B cell (primary cell): Measurements from ENCODE around the gene GATAD2A. TPM values are rescaled to one million over a fixed set of nuclear protein-coding genes. Genes with fewer than 3 reads are reported as not detected.

Source experiments
- ATAC-seq: fragments of 200-7000 bp; cut with Tn5 transposase; one replicate; pipeline ENCODE4 v1.10.0; 2021; ENCODE audit warnings: low read depth, mild to moderate bottlenecking, moderate number of reproducible peaks, moderate library complexity
- CTCF ChIA-PET: fragments of 350-600 bp; sonication (Branson Sonifier 250); formaldehyde crosslinking; loops from one replicate; lab custom pipeline; 2021; ENCODE audit warnings: antibody characterized with exemption, inconsistent platforms; lab: Charles Lee
- POLR2A ChIA-PET: fragments of 350-600 bp; sonication (Branson Sonifier 250); formaldehyde crosslinking; loops from one replicate; lab custom pipeline; 2021; ENCODE audit warnings: antibody characterized with exemption; lab: Charles Lee
- DNase-seq: peaks from one replicate; pipeline ENCODE4 v3.0.0; 2013
- H2AFZ ChIP-seq: 2 replicates; pipeline ENCODE4 v1.6.1; 2012; ENCODE audit warnings: mild to moderate bottlenecking, low read depth, low read length; ENCODE audit not compliant: insufficient read depth, poor library complexity, severe bottlenecking
- H3K27ac ChIP-seq, 2 donors: 1 replicate in 1 of 2; 2 replicates in 1 of 2; pipeline ENCODE4 v1.5.1; 2012 to 2013; ENCODE audit warnings: low read length in 2 of 2, mild to moderate bottlenecking in 2 of 2, moderate library complexity in 1 of 2
- H3K27me3 ChIP-seq, 4 experiments: fragments of 200-600 bp in 1 of 4; sonication (generic) in 1 of 4; replicated peaks in 1 of 4; 1 replicate in 2 of 4; 2 replicates in 2 of 4; pipeline versions ENCODE4 v1.6.1 to v1.7.0; 2013 to 2016; ENCODE audit warnings: low read length in 3 of 4, mild to moderate bottlenecking in 2 of 4, mixed read lengths in 1 of 4, moderate library complexity in 1 of 4; ENCODE audit not compliant: insufficient read depth in 4 of 4, control insufficient read depth in 3 of 4; ENCODE audit errors: control extremely low read depth in 1 of 4
- H3K36me3 ChIP-seq, 2 experiments: replicated peaks in 1 of 2; 1 replicate in 1 of 2; 2 replicates in 1 of 2; pipeline versions ENCODE4 v1.6.1 to v1.7.1; 2013; ENCODE audit warnings: low read length in 1 of 2; ENCODE audit not compliant: insufficient read depth in 2 of 2, control insufficient read depth in 1 of 2; ENCODE audit errors: control extremely low read depth in 1 of 2, extremely low read depth in 1 of 2
- H3K4me1 ChIP-seq, 2 donors: fragments of 200-600 bp in 1 of 2; sonication (generic) in 1 of 2; 1 replicate in 1 of 2; 2 replicates in 1 of 2; pipeline versions ENCODE4 v1.5.1 to v1.6.1; 2013 to 2017; ENCODE audit warnings: low read length in 2 of 2; ENCODE audit not compliant: control insufficient read depth in 2 of 2, insufficient read depth in 2 of 2
- H3K4me2 ChIP-seq: replicated peaks from 2 replicates; pipeline ENCODE3; 2012; ENCODE audit warnings: mild to moderate bottlenecking, low read depth, low read length; ENCODE audit not compliant: poor library complexity, severe bottlenecking
- H3K4me3 ChIP-seq, 5 experiments: fragments of 200-600 bp in 1 of 5; sonication (generic) in 1 of 5; 1 replicate in 3 of 5; 2 replicates in 2 of 5; pipeline versions ENCODE4 v1.5.1 to v1.7.0; 2011 to 2016; ENCODE audit warnings: low read length in 4 of 5, mild to moderate bottlenecking in 4 of 5, low read depth in 2 of 5, control low read depth in 1 of 5, moderate library complexity in 1 of 5; ENCODE audit not compliant: insufficient read depth in 1 of 5; ENCODE audit errors: control extremely low read depth in 1 of 5, extremely low read depth in 1 of 5
- H3K79me2 ChIP-seq: fragments of 200-600 bp; sonication (generic); one replicate; pipeline ENCODE4 v1.6.0; 2016; ENCODE audit warnings: low read length; ENCODE audit not compliant: control insufficient read depth, insufficient read depth
- H3K9ac ChIP-seq: fragments of 200-600 bp; sonication (generic); 2 replicates; pipeline ENCODE4 v1.6.1; 2017; ENCODE audit warnings: mild to moderate bottlenecking, low read length, moderate library complexity
- H3K9me3 ChIP-seq, 3 donors: one replicate each; pipeline versions ENCODE4 v1.6.1 to v1.7.1; 2013; ENCODE audit warnings: low read length in 2 of 3; ENCODE audit not compliant: control insufficient read depth in 2 of 3, insufficient read depth in 1 of 3; ENCODE audit errors: control extremely low read depth in 1 of 3
- H4K20me1 ChIP-seq: 2 replicates; pipeline ENCODE4 v1.6.0; 2012; ENCODE audit warnings: mild to moderate bottlenecking, low read length; ENCODE audit not compliant: insufficient read depth, control insufficient read depth, poor library complexity, severe bottlenecking
- H3K27ac Mint-ChIP-seq: one replicate; pipeline ENCODE4 v1.8.0; 2021; ENCODE audit warnings: mixed read lengths
- H3K27me3 Mint-ChIP-seq: one replicate; pipeline ENCODE4 v1.8.0; 2021; ENCODE audit warnings: mixed read lengths
- H3K4me1 Mint-ChIP-seq: one replicate; pipeline ENCODE4 v1.8.0; 2021; ENCODE audit warnings: mixed read lengths
- H3K4me3 Mint-ChIP-seq: one replicate; pipeline ENCODE4 v1.8.0; 2021; ENCODE audit warnings: mixed read lengths
- H3K9me3 Mint-ChIP-seq: one replicate; pipeline ENCODE4 v1.8.0; 2022; ENCODE audit warnings: mixed read lengths; ENCODE audit not compliant: insufficient read depth
- EZH2 ChIP-seq: IDR thresholded peaks from 2 replicates; pipeline ENCODE4 v1.6.1; 2012; ENCODE audit warnings: borderline replicate concordance, low read depth, mild to moderate bottlenecking, moderate library complexity, low read length; ENCODE audit not compliant: insufficient read depth, poor library complexity, severe bottlenecking
- WGBS: methylation state at CpG from one replicate; pipeline ENCODE4 v1.1.5; 2013; ENCODE audit warnings: missing lambda C conversion rate; ENCODE audit not compliant: insufficient coverage; 5-methylcytosine and 5-hydroxymethylcytosine counted together
- intact Hi-C: fragments of 100-400 bp; cut with micrococcal nuclease; formaldehyde crosslinking; loops from one replicate; pipeline ENCODE4 v1.10.0; 2022
- polyA plus RNA-seq: library from polyadenylated mRNA; depleted of rRNA; stranded (reverse); fragments of >200 nt; gene quantifications from 2 replicates; pipeline ENCODE4 v1.2.3, GENCODE V29; 2012
- total RNA-seq, 2 donors: library from RNA; stranded (reverse); fragments of 120-200 nt in 1 of 2; gene quantifications; 1 replicate in 1 of 2; 2 replicates in 1 of 2; pipeline versions ENCODE4 v1.2.3 to v1.2.4, GENCODE V29; 2013 to 2022
- TF ChIP-seq, protein P1 (sequence below): fragments of 200-600 bp; IDR thresholded peaks from one replicate; pipeline ENCODE4 v1.8.0; 2022; ENCODE audit warnings: antibody characterized with exemption, mild to moderate bottlenecking

The GATAD2A gene
- total and polyA plus RNA-seq, 2 donors (not counting 1 experiment from before 2014, with no cell fraction given) = 28.8 to 76.3 TPM

DNA sequence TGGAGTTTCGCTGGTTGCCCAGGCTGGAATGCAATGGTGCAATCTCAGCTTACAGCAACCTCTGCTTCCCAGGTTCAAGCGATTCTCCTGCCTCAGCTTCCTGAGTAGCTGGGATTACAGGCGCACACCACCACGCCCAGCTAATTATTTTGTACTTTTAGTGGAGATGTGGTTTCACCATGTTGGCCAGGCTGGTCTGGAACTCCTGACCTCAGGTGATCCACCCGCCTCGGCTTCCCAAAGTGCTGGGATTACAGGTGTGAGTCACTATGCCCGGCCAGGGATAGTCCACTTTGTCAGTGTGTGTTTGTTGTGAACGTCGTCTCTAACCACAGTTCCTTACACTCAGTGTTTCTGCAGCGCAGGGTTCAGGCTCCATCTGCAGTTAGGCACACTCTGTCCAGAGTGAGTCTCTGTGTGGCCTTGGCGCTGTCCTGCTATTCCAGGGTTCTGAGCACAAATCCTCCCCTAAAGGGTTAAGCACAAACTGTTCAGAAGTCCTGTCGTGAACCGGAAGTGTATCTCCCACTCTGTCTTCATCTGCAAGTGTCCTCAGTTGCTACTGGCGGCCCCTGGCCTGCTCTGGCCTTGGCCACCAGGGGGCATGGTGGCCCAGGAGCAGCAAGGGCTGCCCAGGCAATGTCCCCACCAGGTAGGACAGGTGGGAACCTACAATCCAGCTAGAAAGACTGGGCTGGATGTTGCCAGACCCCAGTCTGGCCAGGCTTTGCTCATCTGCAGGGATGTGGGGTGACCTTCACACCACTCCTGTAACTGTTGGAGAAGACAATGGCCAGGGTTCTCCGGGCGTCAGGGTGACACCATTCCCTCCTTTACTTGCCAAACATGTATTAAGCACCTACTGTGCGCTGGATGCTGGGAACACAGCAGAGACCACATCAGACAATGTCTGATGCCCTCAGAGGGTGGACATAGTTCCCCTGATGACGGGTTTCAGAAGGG, 38.8 kb upstream of the GATAD2A start:
- Histone ChIP-seq H3K4me3 (no peak overlapping the region), H3K79me2 (no peaks in the 10 kb centered on the region), H4K20me1 (no peaks in the 10 kb centered on the region), H3K27me3 (no peaks in the 10 kb centered on the region), H3K4me1 (peaks cover 10 to 23% of the 10 kb centered on the region in 2 donors), H3K27ac (no peak overlapping the region), H3K36me3 (no peaks in the 10 kb centered on the region), H3K9ac (no peak overlapping the region), H2AFZ (peak overlapping the region; percentile 53), H3K9me3 (no peaks in the 10 kb centered on the region), H3K4me2 (peak overlapping the region; percentile 26)
- TF ChIP-seq, protein P1, sequence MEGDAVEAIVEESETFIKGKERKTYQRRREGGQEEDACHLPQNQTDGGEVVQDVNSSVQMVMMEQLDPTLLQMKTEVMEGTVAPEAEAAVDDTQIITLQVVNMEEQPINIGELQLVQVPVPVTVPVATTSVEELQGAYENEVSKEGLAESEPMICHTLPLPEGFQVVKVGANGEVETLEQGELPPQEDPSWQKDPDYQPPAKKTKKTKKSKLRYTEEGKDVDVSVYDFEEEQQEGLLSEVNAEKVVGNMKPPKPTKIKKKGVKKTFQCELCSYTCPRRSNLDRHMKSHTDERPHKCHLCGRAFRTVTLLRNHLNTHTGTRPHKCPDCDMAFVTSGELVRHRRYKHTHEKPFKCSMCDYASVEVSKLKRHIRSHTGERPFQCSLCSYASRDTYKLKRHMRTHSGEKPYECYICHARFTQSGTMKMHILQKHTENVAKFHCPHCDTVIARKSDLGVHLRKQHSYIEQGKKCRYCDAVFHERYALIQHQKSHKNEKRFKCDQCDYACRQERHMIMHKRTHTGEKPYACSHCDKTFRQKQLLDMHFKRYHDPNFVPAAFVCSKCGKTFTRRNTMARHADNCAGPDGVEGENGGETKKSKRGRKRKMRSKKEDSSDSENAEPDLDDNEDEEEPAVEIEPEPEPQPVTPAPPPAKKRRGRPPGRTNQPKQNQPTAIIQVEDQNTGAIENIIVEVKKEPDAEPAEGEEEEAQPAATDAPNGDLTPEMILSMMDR = peak; percentile 92
- no peak for TF ChIP-seq EZH2
- POLR2A ChIA-PET = interaction anchor here (0.6 to 1.0 kb wide), 3 partner anchors 80 to 124 kb away, joined by 3 read pairs; no protein-coding TSS in a partner anchor
- CTCF ChIA-PET = interaction anchor here (0.6 to 11.8 kb wide), 12 partner anchors 10 to 122 kb away, joined by 3 to 301 read pairs (median 4); partner anchors contain the start of gene GATAD2A
- H3K27me3 Mint-ChIP-seq = no peaks in the 10 kb centered on the region
- H3K4me1 Mint-ChIP-seq = peaks cover 15% of the 10 kb centered on the region
- 51% methylated on average over 15 of the region's 18 CpGs for WGBS
- peak; percentile 82 for ATAC-seq
- H3K9me3 Mint-ChIP-seq = no peaks in the 10 kb centered on the region
- H3K4me3 Mint-ChIP-seq = peak overlapping the region; percentile 42
- DNase-seq = peak; percentile 81
- intact Hi-C loops = loop anchor here (1.0 to 2.0 kb wide), 2 partner anchors 18 to 39 kb away; partner anchors contain the start of gene GATAD2A
- H3K27ac Mint-ChIP-seq = peak overlapping the region; percentile 86

GRCh38 chr19:19368087-19368486, 37.4 kb upstream of the GATAD2A start:
- Histone ChIP-seq H3K4me3 (no peak overlapping the region), H2AFZ (no peak overlapping the region), H4K20me1 (no peaks in the 10 kb centered on the region), H3K36me3 (no peaks in the 10 kb centered on the region), H3K9me3 (no peaks in the 10 kb centered on the region), H3K27me3 (no peaks in the 10 kb centered on the region), H3K27ac (no peak overlapping the region), H3K79me2 (no peaks in the 10 kb centered on the region), H3K4me2 (no peak overlapping the region), H3K9ac (no peak overlapping the region), H3K4me1 (peaks cover 17 to 34% of the 10 kb centered on the region in 2 donors)
- H3K27me3 Mint-ChIP-seq = no peaks in the 10 kb centered on the region
- no peak overlapping the region for H3K27ac Mint-ChIP-seq
- intact Hi-C loops = no loop called here
- 97% methylated on average over 7 of the region's 7 CpGs for WGBS
- DNase-seq (no peak), ATAC-seq (no peak)
- ChIA-PET POLR2A (no interaction called here), CTCF (interaction anchor here (0.8 to 11.8 kb wide), 5 partner anchors 9 to 121 kb away, joined by 3 to 301 read pairs (median 4); partner anchors contain the start of gene GATAD2A)
- H3K4me3 Mint-ChIP-seq = no peak overlapping the region
- no peaks in the 10 kb centered on the region for H3K9me3 Mint-ChIP-seq
- TF ChIP-seq EZH2 = no peak
- TF ChIP-seq, protein P1 = no peak
- H3K4me1 Mint-ChIP-seq = peaks cover 17% of the 10 kb centered on the region
